GM12891 (cell line): ENCODE measurements around the gene INAFM2.

ENCODE experiments used
- POLR2A ChIP-seq: IDR thresholded peaks from 2 replicates; pipeline ENCODE4 v1.6.1; 2011; ENCODE audit warnings: low read depth, low read length, control low read depth
- POLR2AphosphoS5 ChIP-seq: IDR thresholded peaks from 2 replicates; pipeline ENCODE4 v1.6.1; 2011; ENCODE audit warnings: low read depth, low read length, control low read depth
- TAF1 ChIP-seq: IDR thresholded peaks from 2 replicates; pipeline ENCODE4 v1.6.1; 2011; ENCODE audit warnings: low read depth, low read length, control low read depth

DNA sequence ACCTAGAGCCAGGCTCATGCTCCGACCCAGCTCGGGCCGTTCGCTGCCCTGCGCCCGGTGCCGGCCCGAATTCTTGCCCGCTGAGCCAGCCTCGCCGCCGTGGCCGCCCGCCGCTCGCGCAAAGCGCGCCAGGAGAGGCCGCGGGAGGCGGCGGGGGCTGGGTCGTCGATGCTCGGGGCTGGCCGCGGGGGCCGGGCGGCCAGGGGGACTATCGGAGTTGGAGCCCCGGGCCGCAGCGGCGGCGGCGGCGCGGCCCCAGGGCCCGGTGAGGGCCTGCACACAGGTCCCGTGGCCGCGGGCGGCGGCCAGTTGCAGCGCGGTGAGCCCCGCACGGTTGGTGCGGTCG is 41.7 kb upstream of the INAFM2 start:
- TF ChIP-seq POLR2AphosphoS5 (no peak), POLR2A (no peak), TAF1 (no peak)
